ENCODE results near the gene ANKRD33. TPM values are rescaled to one million over a fixed set of nuclear protein-coding genes. Genes with fewer than 3 reads are reported as not detected.
A peak's percentile ranks its signal among the peaks of the same experiment; 100 is the strongest.

The ANKRD33 gene
- total RNA-seq, 4 donors from 2014 or later: not detected

DNA sequence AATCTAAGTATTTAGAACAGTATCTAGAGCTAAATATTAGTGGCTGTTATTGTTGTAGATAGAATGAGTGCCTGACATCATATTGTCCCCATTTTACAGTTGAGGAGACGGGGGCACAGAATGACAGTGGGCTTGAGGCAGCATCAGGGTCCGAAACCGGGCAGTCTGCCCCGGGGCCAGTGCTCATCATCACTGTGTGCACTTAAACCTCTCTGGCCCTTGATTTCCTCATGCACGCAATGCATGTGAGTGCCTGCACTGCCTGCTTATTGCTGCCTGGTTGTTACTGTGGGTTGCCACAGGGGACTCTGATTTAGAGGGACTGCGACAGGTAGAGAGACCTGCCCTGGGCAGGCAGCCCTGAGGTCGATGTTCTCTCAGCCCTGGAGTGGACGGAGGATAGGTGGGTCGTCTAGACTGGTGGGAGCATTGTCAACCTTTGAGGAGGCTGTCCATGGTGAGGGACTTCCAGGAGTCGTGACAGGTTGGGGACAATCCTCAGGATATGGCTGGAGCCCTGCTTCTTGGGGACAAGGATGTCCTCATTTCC, 29.2 kb downstream of the ANKRD33 start:
- peaks cover 0 to 3% of the 10 kb centered on the region in 2 donors for H3K36me3 ChIP-seq
- no peak for DNase-seq
- 77 to 85% methylated on average over 6 to 10 of the region's 10 CpGs for WGBS, 2 donors
- intact Hi-C loops (cut with DNase I): no loop called here
- peaks cover 0 to 20% of the 10 kb centered on the region in 2 donors for H3K4me1 ChIP-seq
- no peak overlapping the region for H3K4me3 ChIP-seq (replicated peaks in 1 of 3)
- H3K27ac ChIP-seq: no peak overlapping the region
- TF ChIP-seq POLR2A (IDR thresholded peaks at IDR 0.05): no peak
- TF ChIP-seq, protein P1, sequence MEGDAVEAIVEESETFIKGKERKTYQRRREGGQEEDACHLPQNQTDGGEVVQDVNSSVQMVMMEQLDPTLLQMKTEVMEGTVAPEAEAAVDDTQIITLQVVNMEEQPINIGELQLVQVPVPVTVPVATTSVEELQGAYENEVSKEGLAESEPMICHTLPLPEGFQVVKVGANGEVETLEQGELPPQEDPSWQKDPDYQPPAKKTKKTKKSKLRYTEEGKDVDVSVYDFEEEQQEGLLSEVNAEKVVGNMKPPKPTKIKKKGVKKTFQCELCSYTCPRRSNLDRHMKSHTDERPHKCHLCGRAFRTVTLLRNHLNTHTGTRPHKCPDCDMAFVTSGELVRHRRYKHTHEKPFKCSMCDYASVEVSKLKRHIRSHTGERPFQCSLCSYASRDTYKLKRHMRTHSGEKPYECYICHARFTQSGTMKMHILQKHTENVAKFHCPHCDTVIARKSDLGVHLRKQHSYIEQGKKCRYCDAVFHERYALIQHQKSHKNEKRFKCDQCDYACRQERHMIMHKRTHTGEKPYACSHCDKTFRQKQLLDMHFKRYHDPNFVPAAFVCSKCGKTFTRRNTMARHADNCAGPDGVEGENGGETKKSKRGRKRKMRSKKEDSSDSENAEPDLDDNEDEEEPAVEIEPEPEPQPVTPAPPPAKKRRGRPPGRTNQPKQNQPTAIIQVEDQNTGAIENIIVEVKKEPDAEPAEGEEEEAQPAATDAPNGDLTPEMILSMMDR (IDR thresholded peaks at IDR 0.05): no peak
- no peaks in the 10 kb centered on the region for H3K9me3 ChIP-seq
- no peaks in the 10 kb centered on the region for H3K27me3 ChIP-seq

DNA sequence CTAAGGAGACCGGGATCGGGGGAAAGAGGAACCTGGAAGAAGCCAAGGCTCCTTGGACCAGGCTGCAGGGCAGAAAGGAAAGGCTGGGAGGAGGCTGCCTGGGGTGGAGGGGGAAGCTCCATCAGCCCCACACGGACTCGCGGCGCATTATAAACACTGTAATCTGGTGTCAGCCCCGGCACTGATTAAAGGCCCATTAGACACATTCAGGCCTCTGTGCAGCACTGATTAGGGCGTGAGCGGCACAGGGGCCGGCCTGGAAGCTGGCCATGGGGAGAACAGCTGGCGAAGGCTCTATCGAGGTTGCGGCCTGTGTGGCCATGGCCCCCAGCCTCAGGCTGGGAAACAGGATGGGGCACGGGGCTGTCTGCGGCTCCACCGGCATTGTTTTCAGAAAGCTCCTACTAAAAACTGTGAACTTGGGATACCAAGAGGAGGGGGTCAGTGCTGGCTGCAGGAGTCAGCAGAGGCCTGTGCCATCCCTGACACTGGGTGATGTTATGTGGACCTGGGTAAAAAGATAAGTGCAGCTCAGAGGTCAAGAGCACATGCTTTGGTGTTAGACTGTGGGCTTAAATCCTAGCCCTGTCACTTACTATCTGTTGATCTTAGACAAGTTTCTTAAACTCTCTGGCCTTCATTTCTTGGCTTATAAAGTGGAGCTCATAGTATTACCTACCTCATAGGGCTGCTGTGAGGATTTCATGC, 30.0 kb downstream of the ANKRD33 start:
- no peak for DNase-seq
- TF ChIP-seq POLR2A (IDR thresholded peaks at IDR 0.05): no peak
- TF ChIP-seq, protein P1 (IDR thresholded peaks at IDR 0.05): no peak
- Histone ChIP-seq H3K4me1 (peaks cover 6 to 20% of the 10 kb centered on the region in 2 donors), H3K4me3 (replicated peaks in 1 of 3) (no peak overlapping the region), H3K36me3 (peaks cover 0 to 3% of the 10 kb centered on the region in 2 donors), H3K27ac (no peak overlapping the region), H3K9me3 (no peaks in the 10 kb centered on the region), H3K27me3 (no peaks in the 10 kb centered on the region)
- intact Hi-C loops (cut with DNase I): no loop called here
- WGBS, 2 donors: 75 to 76% methylated on average over 14 to 16 of the region's 16 CpGs

DNA sequence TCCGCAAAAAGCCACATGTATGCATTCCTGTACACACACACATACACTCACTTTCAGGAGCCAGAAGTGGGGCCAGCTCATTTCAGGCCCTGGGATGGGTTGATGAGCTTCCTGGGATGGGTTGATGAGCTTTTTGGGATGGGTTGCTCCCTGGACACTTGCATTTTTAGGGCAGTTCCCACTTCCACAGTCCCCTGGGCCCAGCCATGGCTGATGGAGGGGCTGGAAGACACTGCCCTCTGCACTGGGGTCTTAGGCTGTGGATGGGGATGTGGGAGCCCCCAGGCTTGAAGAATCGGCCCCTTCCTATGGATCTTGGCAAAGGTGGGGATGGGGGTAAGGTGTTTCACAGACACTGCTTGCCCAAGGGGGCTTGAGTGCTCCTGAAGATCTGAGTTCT, 32.1 kb downstream of the ANKRD33 start:
- DNase-seq: no peak
- H3K36me3 ChIP-seq: peaks cover 0 to 3% of the 10 kb centered on the region in 2 donors
- no peak overlapping the region for H3K4me3 ChIP-seq (replicated peaks in 1 of 3)
- WGBS, 2 donors: 91 to 92% methylated on average over 2 of the region's 2 CpGs
- no peak overlapping the region for H3K27ac ChIP-seq
- no peaks in the 10 kb centered on the region for H3K9me3 ChIP-seq
- TF ChIP-seq, protein P1 (IDR thresholded peaks at IDR 0.05): no peak
- no peak for TF ChIP-seq POLR2A (IDR thresholded peaks at IDR 0.05)
- H3K27me3 ChIP-seq: no peaks in the 10 kb centered on the region
- peaks cover 11 to 18% of the 10 kb centered on the region in 2 donors for H3K4me1 ChIP-seq
- intact Hi-C loops (cut with DNase I): loop anchor here (10.0 kb wide), 1 partner anchor 65 kb away; no protein-coding TSS in a partner anchor

DNA sequence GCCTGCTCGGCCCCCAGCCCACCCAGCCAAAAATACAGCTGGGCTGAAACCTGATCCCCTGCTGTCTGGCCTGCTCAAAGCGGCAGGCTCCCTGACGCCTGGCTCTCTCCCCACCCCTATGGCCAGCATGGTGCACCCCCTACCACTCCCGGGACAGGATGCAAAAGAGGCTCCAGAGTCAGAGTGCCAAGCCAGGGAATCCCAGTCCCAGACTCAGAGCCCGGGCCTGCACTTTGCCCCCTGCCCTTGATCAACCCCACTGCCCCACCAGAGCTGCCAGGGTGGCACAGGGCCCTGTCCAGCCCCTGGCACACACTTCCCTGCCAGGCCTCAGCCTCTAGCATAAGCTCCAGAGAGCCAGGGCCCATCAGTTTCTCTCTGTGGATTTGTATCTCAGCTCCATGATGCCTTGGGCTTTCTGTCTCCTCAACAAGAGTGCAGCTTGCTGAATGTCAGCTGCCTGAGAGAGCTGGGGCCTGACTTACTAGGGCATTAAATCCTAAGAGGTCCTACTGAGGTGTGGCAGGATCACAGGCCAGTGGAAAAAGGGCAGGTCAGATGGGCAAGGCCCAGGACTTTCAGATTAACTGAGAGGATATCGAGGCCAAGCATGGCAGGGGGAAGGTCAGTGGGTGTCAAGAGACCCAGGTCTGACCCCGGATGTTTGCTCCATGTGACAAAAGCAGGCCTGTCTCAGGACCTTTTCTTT, 33.3 kb downstream of the ANKRD33 start:
- TF ChIP-seq POLR2A (IDR thresholded peaks at IDR 0.05): no peak
- Histone ChIP-seq H3K4me1 (peaks cover 11 to 20% of the 10 kb centered on the region in 2 donors), H3K36me3 (peaks cover 0 to under 1% of the 10 kb centered on the region in 2 donors), H3K27me3 (no peaks in the 10 kb centered on the region), H3K27ac (no peak overlapping the region), H3K4me3 (replicated peaks in 1 of 3) (no peak overlapping the region), H3K9me3 (no peaks in the 10 kb centered on the region)
- WGBS, 2 donors: 73 to 80% methylated on average over 6 to 7 of the region's 7 CpGs
- intact Hi-C loops (cut with DNase I): loop anchor here (10.0 kb wide), 1 partner anchor 64 kb away; no protein-coding TSS in a partner anchor
- DNase-seq: no peak

DNA sequence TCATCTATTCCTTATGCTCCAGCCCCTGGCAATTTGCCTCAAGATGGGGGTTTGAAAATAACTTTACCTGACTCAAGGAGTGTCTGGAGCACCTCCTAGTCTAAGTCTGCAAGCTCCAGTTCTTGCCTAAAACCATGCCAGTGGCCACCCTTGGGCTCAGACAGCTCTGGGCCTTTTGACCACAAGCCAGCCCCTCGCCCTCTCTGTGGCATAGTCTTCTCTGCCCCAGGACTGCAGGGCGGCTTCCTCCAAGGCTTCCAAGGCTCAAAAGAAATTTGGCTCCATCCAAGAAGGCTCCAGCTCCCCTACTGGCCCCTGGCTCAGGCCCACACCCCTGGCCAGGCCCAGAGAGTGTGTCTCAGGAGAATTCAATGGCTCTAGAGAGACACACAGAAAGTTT, 34.2 kb downstream of the ANKRD33 start:
- no peak for DNase-seq
- no peaks in the 10 kb centered on the region for H3K9me3 ChIP-seq
- no peaks in the 10 kb centered on the region for H3K27me3 ChIP-seq
- peak overlapping the region in 2 of 3 donors; percentile 52 to 68 for H3K27ac ChIP-seq
- H3K4me1 ChIP-seq: peaks cover 11 to 20% of the 10 kb centered on the region in 2 donors
- TF ChIP-seq, protein P1 (IDR thresholded peaks at IDR 0.05): no peak
- TF ChIP-seq POLR2A (IDR thresholded peaks at IDR 0.05): no peak
- H3K36me3 ChIP-seq: no peaks in the 10 kb centered on the region
- intact Hi-C loops (cut with DNase I): loop anchor here (10.0 kb wide), 1 partner anchor 63 kb away; no protein-coding TSS in a partner anchor
- H3K4me3 ChIP-seq (replicated peaks in 1 of 3): no peak overlapping the region
- WGBS, 2 donors: 94 to 100% methylated on average over 2 of the region's 2 CpGs

Measured in thyroid gland (tissue), 4 donors.